Neuron (in vitro differentiated cells): ENCODE data around the gene NPAS2.

Experiments
- H2AFZ ChIP-seq: one replicate; pipeline ENCODE4 v1.6.1; 2013; ENCODE audit warnings: low read depth, mild to moderate bottlenecking, inconsistent platforms, low read length, moderate library complexity
- H3K27me3 ChIP-seq: one replicate; pipeline ENCODE4 v1.6.1; 2013; ENCODE audit warnings: low read length; ENCODE audit not compliant: insufficient read depth
- H3K36me3 ChIP-seq: one replicate; pipeline ENCODE4 v1.6.1; 2013; ENCODE audit warnings: low read length; ENCODE audit not compliant: insufficient read depth
- H3K4me1 ChIP-seq: one replicate; pipeline ENCODE4 v1.6.1; 2013; ENCODE audit warnings: low read length; ENCODE audit not compliant: insufficient read depth
- H3K4me3 ChIP-seq: 2 replicates; pipeline ENCODE4 v1.5.1; 2013; ENCODE audit warnings: mild to moderate bottlenecking, low read length, moderate library complexity
- H3K9me3 ChIP-seq: one replicate; pipeline ENCODE4 v1.6.1; 2013; ENCODE audit warnings: low read length

The NPAS2 gene

DNA sequence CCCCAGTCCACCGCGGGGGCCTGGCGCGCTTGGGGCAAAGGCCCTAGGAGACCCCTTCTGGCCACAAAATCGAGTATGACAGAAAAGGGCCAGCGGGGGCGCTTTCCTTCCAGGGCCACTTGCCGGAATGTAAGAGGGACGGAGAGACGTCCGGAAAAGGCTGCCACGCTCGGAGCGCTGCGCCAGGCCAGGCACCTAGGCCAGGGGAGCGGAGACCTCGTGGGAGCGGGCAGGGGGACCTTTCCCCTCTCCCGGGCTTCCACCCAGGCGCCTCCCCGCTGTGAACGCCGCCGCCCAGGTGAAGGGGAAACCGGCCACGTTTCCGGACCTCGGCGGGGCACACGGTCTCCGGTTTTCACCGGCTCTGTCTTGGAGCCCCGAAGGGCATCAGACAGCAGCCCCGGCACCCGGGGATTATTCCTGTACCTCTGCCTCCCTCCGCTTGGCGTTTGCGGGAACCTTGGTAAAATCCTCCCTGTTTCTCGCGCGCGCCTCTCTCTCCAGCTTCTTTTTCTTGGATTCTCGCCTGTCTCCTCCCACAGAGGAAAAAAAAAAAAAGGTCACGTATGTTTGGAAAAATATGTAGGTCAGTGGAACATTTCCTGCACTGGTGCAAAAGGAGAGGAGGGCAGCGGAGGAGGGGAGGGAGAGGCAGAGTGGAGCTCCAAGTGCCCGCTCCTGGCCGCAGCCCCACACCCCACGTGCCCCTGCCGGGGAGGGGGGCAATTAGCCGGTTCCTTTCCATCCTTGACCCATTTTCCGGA is 1.2 kb upstream of the NPAS2 start:
- Histone ChIP-seq H3K27me3 (peaks cover 74% of the 10 kb centered on the region), H3K4me1 (peaks cover 10% of the 10 kb centered on the region), H3K9me3 (no peaks in the 10 kb centered on the region), H2AFZ (peak overlapping the region; percentile 42), H3K36me3 (no peaks in the 10 kb centered on the region), H3K4me3 (no peak overlapping the region)

DNA sequence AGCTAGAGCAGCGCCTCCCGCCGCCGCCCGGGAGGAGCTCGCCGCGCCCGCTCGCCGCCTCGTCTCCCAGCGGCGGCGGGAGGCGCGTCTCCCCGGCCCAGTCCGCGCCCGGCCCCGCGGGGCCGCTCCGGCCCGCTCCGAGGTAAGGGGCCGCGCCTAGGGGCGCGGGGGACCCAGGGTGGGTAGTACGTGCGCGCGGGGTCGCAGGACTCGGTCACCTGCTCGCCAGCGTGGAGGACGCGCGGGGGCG is 259 bp downstream of the NPAS2 start:
- H3K4me1 ChIP-seq = peaks cover 10% of the 10 kb centered on the region
- peak overlapping the region; percentile 36 for H3K4me3 ChIP-seq
- H3K27me3 ChIP-seq = peaks cover 79% of the 10 kb centered on the region
- H2AFZ ChIP-seq = peak overlapping the region; percentile 63
- no peaks in the 10 kb centered on the region for H3K9me3 ChIP-seq
- H3K36me3 ChIP-seq = no peaks in the 10 kb centered on the region

DNA sequence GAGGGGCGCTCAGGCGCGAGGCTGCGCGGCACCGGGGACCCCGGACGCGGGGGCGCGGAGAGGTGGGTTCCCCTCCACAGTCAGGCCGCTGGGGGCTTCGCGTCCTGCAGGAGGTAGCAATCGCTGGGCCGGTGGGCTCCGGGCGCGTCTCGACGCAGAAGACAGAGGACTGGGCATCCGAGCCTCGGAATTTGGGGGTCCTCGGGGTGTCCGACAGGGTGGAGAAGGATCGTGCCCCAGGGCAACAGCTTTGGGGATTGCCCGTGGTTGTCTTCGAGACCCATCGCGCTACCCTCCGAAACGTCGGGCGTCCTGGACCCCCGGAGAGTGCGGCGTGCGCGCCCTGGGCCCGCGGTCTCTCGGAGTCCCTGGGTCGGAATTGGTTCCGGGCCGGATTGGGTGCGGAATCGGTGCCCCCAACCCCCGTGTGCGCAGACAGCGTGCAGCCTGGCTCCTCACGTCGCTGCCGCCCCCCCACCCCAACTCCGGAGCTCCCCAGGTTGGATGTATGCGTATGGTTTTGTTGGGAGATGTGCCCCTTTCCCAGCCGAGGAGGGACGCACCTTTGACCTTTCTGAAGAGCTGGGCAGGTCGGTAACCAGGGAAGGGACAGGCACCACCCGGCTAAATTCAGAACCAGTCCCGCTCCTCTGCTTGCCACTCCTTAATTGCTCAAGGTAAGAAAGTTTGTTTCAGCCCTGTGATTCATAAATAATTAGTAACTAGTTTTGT is 750 bp downstream of the NPAS2 start:
- peak overlapping the region; percentile 63 for H2AFZ ChIP-seq
- H3K27me3 ChIP-seq = peaks cover 78% of the 10 kb centered on the region
- H3K36me3 ChIP-seq = no peaks in the 10 kb centered on the region
- peaks cover 10% of the 10 kb centered on the region for H3K4me1 ChIP-seq
- H3K9me3 ChIP-seq = no peaks in the 10 kb centered on the region
- H3K4me3 ChIP-seq = peak overlapping the region; percentile 36

DNA sequence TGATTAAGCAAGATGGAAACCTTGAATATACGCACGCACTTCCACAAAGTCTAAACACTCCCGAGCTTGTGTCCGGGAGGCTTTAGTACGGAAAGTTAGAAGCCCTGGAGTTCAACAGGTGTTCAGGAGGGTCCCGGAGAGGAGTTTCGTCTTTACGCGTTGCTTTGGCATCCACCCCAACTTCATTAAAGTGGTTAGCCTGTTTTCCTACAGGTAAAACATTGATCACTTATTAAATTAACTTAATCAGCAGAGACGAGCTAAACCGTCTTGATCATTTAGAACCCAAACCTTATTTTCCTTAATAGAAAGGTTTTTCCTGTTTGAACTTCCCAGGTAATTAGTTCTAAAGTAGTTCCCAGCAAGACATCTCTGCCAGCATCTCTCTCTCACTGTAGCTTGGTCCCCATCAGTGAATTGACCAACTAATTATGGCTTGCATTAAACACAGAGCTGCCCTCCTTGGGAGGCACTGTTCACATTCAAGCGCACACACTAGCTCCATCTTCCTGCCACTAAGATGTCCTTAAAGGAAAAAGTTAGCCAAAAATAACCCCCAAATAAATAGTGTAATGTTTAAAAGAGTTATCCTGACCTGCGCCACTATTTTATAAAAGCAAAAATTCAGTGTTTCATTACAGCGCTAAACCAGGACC is 1.4 kb downstream of the NPAS2 start:
- no peak overlapping the region for H3K4me3 ChIP-seq
- peaks cover 75% of the 10 kb centered on the region for H3K27me3 ChIP-seq
- H3K9me3 ChIP-seq = no peaks in the 10 kb centered on the region
- H3K4me1 ChIP-seq = peaks cover 10% of the 10 kb centered on the region
- no peaks in the 10 kb centered on the region for H3K36me3 ChIP-seq
- no peak overlapping the region for H2AFZ ChIP-seq

DNA sequence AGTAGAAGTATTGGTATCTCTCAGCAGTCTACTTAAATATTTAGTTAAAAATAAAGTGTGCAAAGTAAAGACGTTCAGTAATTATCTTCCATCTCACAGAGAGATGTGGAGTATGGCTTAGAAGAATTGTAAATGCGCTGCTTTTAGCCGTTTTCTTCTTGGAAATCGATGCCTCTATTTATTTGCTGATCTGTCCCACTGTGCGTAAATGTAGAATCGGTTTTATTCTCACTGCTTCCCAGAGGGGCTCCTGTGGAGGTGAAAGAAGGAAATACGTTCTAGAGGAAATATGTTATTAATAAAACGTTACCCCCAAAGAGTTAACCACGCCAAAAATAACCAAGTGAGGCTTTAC is 1.9 kb downstream of the NPAS2 start:
- H2AFZ ChIP-seq = no peak overlapping the region
- no peak overlapping the region for H3K4me3 ChIP-seq
- no peaks in the 10 kb centered on the region for H3K9me3 ChIP-seq
- H3K36me3 ChIP-seq = no peaks in the 10 kb centered on the region
- H3K27me3 ChIP-seq = peaks cover 70% of the 10 kb centered on the region
- H3K4me1 ChIP-seq = peaks cover 10% of the 10 kb centered on the region

DNA sequence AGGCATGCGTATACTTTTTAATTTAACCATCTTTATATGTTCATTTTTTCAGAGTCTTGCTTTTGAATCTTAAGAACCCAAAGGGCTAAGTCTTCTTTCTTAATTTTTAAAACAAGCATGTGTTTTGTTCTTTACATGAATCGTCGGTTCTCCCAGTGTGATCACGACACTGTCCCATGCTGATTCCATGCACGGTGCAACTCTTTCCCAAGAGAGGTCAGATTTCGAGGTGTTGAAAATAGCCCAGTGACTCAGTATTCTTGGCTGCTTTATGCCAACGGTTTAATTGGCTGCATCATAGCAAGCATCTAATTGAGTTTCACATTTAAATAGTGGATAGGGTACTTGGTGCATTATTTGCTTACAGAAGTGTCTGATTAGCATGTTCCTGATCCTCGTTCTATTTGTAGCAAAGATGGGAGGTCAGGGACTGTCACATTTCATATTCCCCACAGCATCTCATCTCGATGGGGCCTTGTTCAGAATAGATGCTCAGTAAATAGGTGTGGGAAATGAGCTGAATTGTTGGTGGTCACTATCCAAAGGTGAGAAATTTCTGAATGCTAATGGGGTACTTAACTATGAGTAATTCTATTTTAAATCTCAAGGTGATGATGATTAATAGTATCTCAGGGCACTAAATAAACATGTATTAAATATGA is 2.8 kb downstream of the NPAS2 start:
- Histone ChIP-seq H2AFZ (no peak overlapping the region), H3K4me3 (no peak overlapping the region), H3K36me3 (no peaks in the 10 kb centered on the region), H3K9me3 (no peaks in the 10 kb centered on the region), H3K4me1 (peaks cover 10% of the 10 kb centered on the region), H3K27me3 (peaks cover 62% of the 10 kb centered on the region)

DNA sequence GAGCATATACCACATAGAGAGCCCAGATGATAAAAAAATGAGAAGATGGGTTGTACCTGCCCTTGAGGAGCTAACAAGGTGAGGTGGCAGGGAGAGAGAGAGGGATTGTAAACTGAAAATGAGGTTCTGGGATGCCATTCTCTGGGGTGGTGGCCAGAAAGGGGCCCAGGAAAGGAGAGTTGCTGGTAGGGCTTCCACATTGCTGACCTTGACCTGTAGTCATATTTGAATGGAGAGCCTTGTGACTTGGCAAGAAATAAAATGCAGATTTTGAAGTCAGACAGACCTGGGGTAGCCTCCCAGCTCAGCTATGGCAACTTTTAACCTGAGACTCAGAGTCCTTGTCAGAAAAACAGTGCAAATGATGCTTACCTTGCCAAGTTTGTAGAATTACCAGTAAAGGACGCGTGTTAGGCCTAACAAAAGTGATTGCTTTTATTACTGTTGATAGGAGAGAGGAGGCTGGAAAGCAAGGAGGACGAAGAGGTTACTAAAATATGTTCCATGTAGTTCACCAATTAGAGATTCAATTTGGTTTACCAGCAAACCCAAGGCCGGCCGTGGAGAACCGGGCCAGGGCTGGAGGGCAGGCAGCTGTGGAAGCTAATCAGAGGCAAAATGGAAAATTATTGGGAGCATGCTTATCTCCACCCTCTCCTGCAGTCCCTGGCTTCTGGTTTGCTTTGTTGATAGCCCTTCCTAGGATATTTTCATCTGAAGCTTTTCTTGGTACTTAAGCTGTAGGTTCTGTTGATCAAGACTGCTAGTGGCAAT is 3.9 kb downstream of the NPAS2 start:
- Histone ChIP-seq H3K9me3 (no peaks in the 10 kb centered on the region), H3K4me3 (no peak overlapping the region), H2AFZ (no peak overlapping the region), H3K27me3 (peaks cover 51% of the 10 kb centered on the region), H3K36me3 (no peaks in the 10 kb centered on the region), H3K4me1 (peaks cover 7% of the 10 kb centered on the region)

DNA sequence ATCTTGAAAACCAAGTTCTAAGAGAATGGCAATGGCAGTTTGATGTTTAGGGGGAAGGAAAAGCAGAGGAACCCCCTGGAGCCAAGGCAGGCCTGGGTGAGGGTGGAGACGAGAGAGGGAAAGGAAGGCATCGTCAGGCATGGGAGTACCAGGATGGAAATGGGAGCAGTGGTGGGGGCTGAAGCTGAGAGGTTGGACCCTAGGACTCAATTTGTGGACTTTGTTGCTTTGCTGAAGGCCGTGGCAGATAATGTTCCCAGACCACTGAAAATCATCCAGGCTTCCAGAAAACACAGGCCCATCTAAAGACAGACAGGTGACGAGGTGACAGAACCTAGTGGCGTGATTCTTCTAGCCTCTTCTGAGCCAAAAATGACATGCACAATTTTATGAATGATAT is 4.9 kb downstream of the NPAS2 start:
- Histone ChIP-seq H3K9me3 (no peaks in the 10 kb centered on the region), H3K4me1 (peaks cover 3% of the 10 kb centered on the region), H3K4me3 (no peak overlapping the region), H3K27me3 (peaks cover 45% of the 10 kb centered on the region), H2AFZ (no peak overlapping the region), H3K36me3 (no peaks in the 10 kb centered on the region)

DNA sequence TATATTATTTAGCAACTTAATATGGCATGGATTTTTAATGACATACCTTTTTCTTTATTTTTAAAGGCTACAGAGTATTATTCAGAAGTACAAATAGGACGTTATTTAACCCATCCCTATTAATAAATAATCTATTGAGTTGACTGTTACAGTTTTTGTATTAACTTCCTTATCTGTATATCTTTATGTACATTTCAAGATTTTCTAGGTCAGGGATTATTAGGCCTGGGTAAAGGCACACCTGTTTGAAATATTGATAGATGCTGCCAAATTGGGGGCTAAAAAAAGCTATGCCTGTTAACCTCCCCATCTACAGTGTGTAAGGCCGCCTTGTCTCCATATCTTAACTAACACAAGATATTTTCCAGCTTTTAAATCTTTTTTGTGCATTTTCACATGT is 6.6 kb downstream of the NPAS2 start:
- H3K9me3 ChIP-seq = no peaks in the 10 kb centered on the region
- H3K4me3 ChIP-seq = no peak overlapping the region
- no peaks in the 10 kb centered on the region for H3K36me3 ChIP-seq
- H3K4me1 ChIP-seq = no peaks in the 10 kb centered on the region
- no peak overlapping the region for H2AFZ ChIP-seq
- peaks cover 33% of the 10 kb centered on the region for H3K27me3 ChIP-seq

DNA sequence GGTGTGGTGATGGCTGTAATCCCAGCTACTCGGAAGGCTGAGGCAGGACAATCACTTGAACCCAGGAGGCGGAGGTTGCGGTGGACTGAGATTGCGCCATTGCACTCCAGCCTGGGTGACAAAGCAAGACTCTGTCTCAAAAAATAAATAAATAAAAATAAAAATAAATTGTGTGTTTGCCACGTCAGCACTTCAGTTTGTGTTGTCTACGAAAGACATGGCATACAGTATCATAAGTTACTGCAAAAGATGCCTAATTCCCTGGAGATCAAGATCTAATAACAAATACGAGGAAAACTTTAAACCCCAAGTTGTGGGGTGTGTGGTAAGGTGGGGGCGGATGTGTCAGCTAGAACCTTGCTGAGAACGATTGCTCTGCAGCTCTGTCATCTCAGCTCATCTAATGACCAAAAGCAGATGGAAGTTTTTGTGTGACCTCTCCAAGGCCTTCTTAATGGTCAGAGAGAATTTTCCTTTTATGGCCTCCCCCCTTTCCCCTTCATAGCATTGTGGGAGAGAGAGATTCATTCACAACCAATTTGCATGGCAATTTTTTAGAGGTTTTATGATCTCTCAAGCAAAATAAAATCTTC is 11.3 kb downstream of the NPAS2 start:
- Histone ChIP-seq H3K4me1 (no peaks in the 10 kb centered on the region), H3K4me3 (no peak overlapping the region), H3K36me3 (no peaks in the 10 kb centered on the region), H2AFZ (no peak overlapping the region), H3K9me3 (no peaks in the 10 kb centered on the region), H3K27me3 (peaks cover 4% of the 10 kb centered on the region)

DNA sequence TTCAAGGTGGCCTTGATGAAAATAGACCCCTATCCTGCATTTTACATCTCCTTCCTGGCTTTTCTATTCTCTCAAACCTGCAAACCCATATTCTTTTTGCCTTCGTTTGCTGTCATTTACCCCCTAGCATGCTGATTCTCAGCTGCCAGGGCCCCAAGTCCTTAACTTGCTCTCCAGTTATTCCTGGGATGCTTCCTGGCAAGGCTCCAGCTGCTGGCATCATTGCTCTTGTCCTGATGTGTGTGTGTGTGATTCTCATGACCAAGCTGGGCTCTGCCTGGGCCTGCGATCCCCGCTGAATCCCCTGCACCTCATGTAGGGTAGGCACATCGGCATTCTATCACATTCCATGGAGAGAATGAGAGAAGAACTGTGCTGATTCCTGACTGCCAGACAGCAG is 11.9 kb downstream of the NPAS2 start:
- Histone ChIP-seq H3K4me1 (no peaks in the 10 kb centered on the region), H3K4me3 (no peak overlapping the region), H3K36me3 (no peaks in the 10 kb centered on the region), H2AFZ (no peak overlapping the region), H3K27me3 (peaks cover 9% of the 10 kb centered on the region), H3K9me3 (no peaks in the 10 kb centered on the region)

DNA sequence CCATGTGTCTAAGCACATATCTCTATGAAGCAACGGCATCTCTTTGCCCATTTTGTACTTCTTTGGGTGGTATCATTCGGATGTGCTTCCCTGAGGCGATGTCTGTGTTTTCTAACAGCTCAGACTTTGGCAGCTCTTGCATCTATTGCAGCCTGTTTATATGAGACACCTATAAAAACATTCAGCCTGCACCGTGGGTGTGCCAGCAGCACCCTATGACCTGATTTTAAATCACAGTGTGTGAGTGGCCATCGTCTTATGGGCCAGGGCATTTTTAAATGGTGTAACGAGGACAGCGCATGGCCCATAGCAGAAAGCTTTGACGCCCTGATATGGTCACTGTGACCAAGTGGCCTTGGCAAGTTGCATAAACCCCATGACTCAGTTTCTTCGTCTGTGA is 12.9 kb downstream of the NPAS2 start:
- Histone ChIP-seq H2AFZ (no peak overlapping the region), H3K27me3 (peaks cover 10% of the 10 kb centered on the region), H3K36me3 (no peaks in the 10 kb centered on the region), H3K4me1 (no peaks in the 10 kb centered on the region), H3K9me3 (no peaks in the 10 kb centered on the region), H3K4me3 (no peak overlapping the region)
